Dorsolateral prefrontal cortex (tissue), 118 donors: ENCODE data around the gene PML. TPM values are rescaled to one million over a fixed set of nuclear protein-coding genes. Genes with fewer than 3 reads are reported as not detected.

Experiments
- total RNA-seq, 120 experiments: library from RNA; stranded (reverse); gene quantifications; one replicate each; pipeline versions ENCODE4 v1.2.3 to v1.2.4, GENCODE V29; 2022

PML gene
- total RNA-seq, 120 experiments from 2014 or later = 19.9 to 58.9 (median 30.2) TPM

Other genes with a start within 250 kb of the PML start
- 100 to 1,000 TPM in 55 of 120 experiments, 10 to 100 TPM in 65; 39.7 to 181 (median 97.6) TPM for gene INSYN1, start 241.4 kb upstream of the PML start, total RNA-seq
- under 1 TPM in 3 of 120 experiments, not detected in 117; 0.51 to 0.70 (median 0.53) TPM for gene TBC1D21, start 121.2 kb upstream of the PML start, total RNA-seq
- 1 to 10 TPM in 107 of 120 experiments, under 1 TPM in 12, not detected in 1; 0.48 to 6.3 (median 2.0) TPM for gene LOXL1, start 68.3 kb upstream of the PML start, total RNA-seq
- 10 to 100 TPM; 37.5 to 82.8 (median 57.6) TPM for gene STOML1, start 2.4 kb upstream of the PML start, total RNA-seq
- 1 to 10 TPM in 48 of 120 experiments, under 1 TPM in 51, not detected in 21; 0.18 to 3.7 (median 0.98) TPM for gene GOLGA6A, start 87.8 kb downstream of the PML start, total RNA-seq
- gene ISLR2, start 135.9 kb downstream of the PML start, total RNA-seq = 10 to 100 TPM; 11.3 to 60.5 (median 32.2) TPM
- 10 to 100 TPM in 113 of 120 experiments, 1 to 10 TPM in 7; 7.1 to 44.8 (median 21.5) TPM for gene ISLR, start 179.0 kb downstream of the PML start, total RNA-seq
- 1 to 10 TPM in 32 of 120 experiments, under 1 TPM in 48, not detected in 40; 0.19 to 3.2 (median 0.83) TPM for gene STRA6, start 208.1 kb downstream of the PML start, total RNA-seq
- gene CCDC33, start 241.6 kb downstream of the PML start, total RNA-seq = 1 to 10 TPM in 2 of 120 experiments, under 1 TPM in 16, not detected in 102; 0.14 to 2.0 (median 0.36) TPM